PFSK-1 (cell line): ENCODE measurements around the gene KIAA1328.

Experiments
- POLR2AphosphoS5 ChIP-seq: IDR thresholded peaks from 2 replicates; pipeline ENCODE4 v1.6.1; 2012; ENCODE audit warnings: low read depth, mild to moderate bottlenecking, control low read depth, low read length, moderate library complexity
- SIN3A ChIP-seq: IDR thresholded peaks from 2 replicates; pipeline ENCODE4 v1.6.1; 2012; ENCODE audit warnings: mild to moderate bottlenecking, low read length, moderate library complexity, borderline replicate concordance; ENCODE audit not compliant: insufficient read depth
- TAF1 ChIP-seq: IDR thresholded peaks from 2 replicates; pipeline ENCODE4 v1.6.1; 2012; ENCODE audit warnings: low read length, control low read depth, borderline replicate concordance; ENCODE audit not compliant: insufficient read depth
- TF ChIP-seq, protein P1 (sequence below), 2 experiments: IDR thresholded peaks; 2 replicates each; pipeline versions ENCODE4 v1.6.1 to v1.8.0; 2011 to 2012; ENCODE audit warnings: low read depth in 2 of 2, low read length in 2 of 2, control low read depth in 1 of 2, inconsistent platforms in 1 of 2, mild to moderate bottlenecking in 1 of 2, moderate library complexity in 1 of 2; ENCODE audit not compliant: insufficient read depth in 1 of 2

DNA sequence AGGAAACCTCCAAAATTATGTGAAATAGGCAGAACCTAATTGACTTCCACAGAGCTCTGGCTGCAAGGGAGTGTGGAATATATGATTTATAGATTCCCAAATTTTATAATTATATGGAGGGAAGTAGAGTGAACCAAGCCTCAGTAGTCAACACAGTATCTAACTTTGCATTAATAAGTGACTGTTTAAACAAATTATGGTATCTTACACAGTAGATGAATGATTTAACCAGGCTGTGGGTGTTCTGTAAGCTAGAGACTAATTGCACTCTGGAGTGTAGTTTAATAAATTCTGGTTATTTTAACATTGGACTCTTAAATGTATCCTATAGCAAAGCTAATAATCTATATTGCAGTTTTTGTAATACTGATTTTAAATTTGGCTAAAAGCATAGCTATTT, 183.5 kb downstream of the KIAA1328 start:
- TF ChIP-seq POLR2AphosphoS5 (no peak), SIN3A (no peak), TAF1 (no peak)
- TF ChIP-seq, protein P1, sequence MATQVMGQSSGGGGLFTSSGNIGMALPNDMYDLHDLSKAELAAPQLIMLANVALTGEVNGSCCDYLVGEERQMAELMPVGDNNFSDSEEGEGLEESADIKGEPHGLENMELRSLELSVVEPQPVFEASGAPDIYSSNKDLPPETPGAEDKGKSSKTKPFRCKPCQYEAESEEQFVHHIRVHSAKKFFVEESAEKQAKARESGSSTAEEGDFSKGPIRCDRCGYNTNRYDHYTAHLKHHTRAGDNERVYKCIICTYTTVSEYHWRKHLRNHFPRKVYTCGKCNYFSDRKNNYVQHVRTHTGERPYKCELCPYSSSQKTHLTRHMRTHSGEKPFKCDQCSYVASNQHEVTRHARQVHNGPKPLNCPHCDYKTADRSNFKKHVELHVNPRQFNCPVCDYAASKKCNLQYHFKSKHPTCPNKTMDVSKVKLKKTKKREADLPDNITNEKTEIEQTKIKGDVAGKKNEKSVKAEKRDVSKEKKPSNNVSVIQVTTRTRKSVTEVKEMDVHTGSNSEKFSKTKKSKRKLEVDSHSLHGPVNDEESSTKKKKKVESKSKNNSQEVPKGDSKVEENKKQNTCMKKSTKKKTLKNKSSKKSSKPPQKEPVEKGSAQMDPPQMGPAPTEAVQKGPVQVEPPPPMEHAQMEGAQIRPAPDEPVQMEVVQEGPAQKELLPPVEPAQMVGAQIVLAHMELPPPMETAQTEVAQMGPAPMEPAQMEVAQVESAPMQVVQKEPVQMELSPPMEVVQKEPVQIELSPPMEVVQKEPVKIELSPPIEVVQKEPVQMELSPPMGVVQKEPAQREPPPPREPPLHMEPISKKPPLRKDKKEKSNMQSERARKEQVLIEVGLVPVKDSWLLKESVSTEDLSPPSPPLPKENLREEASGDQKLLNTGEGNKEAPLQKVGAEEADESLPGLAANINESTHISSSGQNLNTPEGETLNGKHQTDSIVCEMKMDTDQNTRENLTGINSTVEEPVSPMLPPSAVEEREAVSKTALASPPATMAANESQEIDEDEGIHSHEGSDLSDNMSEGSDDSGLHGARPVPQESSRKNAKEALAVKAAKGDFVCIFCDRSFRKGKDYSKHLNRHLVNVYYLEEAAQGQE (IDR thresholded peaks at IDR 0.05; ENCODE audit: insufficient read depth in 1 of 2, low read depth in 2 of 2, low read length in 2 of 2): no peak
